HFFc6 (cell line): ENCODE measurements around the gene PPP1R3D. TPM values are rescaled to one million over a fixed set of nuclear protein-coding genes. Genes with fewer than 3 reads are reported as not detected.

ENCODE experiments used
- DNase-seq: peaks from one replicate; pipeline ENCODE4 v3.0.0-alpha.2; 2018
- H3K27ac Mint-ChIP-seq: 2 replicates; pipeline ENCODE4 v1.8.0; 2020; ENCODE audit warnings: mild to moderate bottlenecking, mixed read lengths
- H3K27me3 Mint-ChIP-seq: 2 replicates; pipeline ENCODE4 v1.8.0; 2021; ENCODE audit warnings: mild to moderate bottlenecking, moderate library complexity, mixed read lengths; ENCODE audit not compliant: insufficient read depth
- H3K36me3 Mint-ChIP-seq: 2 replicates; pipeline ENCODE4 v1.8.0; 2021; ENCODE audit warnings: low read depth, mixed read lengths
- H3K4me1 Mint-ChIP-seq: 2 replicates; pipeline ENCODE4 v1.8.0; 2020; ENCODE audit warnings: low read depth, mixed read lengths
- H3K4me3 Mint-ChIP-seq: 2 replicates; pipeline ENCODE4 v1.8.0; 2020; ENCODE audit warnings: mild to moderate bottlenecking, moderate library complexity, mixed read lengths
- H3K9me3 Mint-ChIP-seq: 2 replicates; pipeline ENCODE4 v1.8.0; 2020; ENCODE audit warnings: mild to moderate bottlenecking, mixed read lengths
- CTCF ChIP-seq: fragments of 200-600 bp; sonication (generic); IDR thresholded peaks from 2 replicates; pipeline ENCODE4 v1.5.0; 2021; ENCODE audit warnings: antibody characterized with exemption, mild to moderate bottlenecking
- total RNA-seq, 6 experiments: library from RNA; stranded (reverse); fragmentation: NEBNext Ultra II Directional; extraction: Animal tissue kit (Norgen Biotek cat#: 25700); gene quantifications; 2 replicates in 1 of 6; 3 replicates in 5 of 6; pipeline ENCODE4 v1.2.3, GENCODE V29; 2021

Gene PPP1R3D
- total RNA-seq, 6 experiments from 2014 or later = 5.6 to 6.8 (median 6.2) TPM

GRCh38 chr20:59955131-59955796, 15.2 kb upstream of the PPP1R3D start:
- Mint-ChIP-seq H3K9me3 (no peaks in the 10 kb centered on the region), H3K27me3 (peaks cover 1% of the 10 kb centered on the region), H3K4me1 (no peaks in the 10 kb centered on the region), H3K4me3 (no peak overlapping the region), H3K36me3 (no peaks in the 10 kb centered on the region), H3K27ac (no peak overlapping the region)
- TF ChIP-seq CTCF = peak; percentile 57
- DNase-seq = peak; percentile 20

GRCh38 chr20:59954718-59955117, 14.6 kb upstream of the PPP1R3D start:
- DNase-seq = no peak
- H3K4me1 Mint-ChIP-seq = no peaks in the 10 kb centered on the region
- H3K27me3 Mint-ChIP-seq = peaks cover 1% of the 10 kb centered on the region
- no peak overlapping the region for H3K27ac Mint-ChIP-seq
- no peak overlapping the region for H3K4me3 Mint-ChIP-seq
- no peaks in the 10 kb centered on the region for H3K9me3 Mint-ChIP-seq
- TF ChIP-seq CTCF = no peak
- H3K36me3 Mint-ChIP-seq = no peaks in the 10 kb centered on the region

- peaks cover 17% of the 10 kb centered on the region for H3K4me1 Mint-ChIP-seq
- H3K27ac Mint-ChIP-seq = no peak overlapping the region
- no peak overlapping the region for H3K4me3 Mint-ChIP-seq
Observed at GRCh38 chr20:59949911-59950310, 9.8 kb upstream of the PPP1R3D start.

GRCh38 chr20:59948828-59949720, 9.0 kb upstream of the PPP1R3D start:
- DNase-seq = peak; percentile 58
- peaks cover 1% of the 10 kb centered on the region; the same call in 1 of the 2 replicates for H3K27me3 Mint-ChIP-seq
- peak; percentile 84 for TF ChIP-seq CTCF
- H3K4me3 Mint-ChIP-seq = no peak overlapping the region
- H3K9me3 Mint-ChIP-seq = no peaks in the 10 kb centered on the region
- H3K27ac Mint-ChIP-seq = no peak overlapping the region
- H3K36me3 Mint-ChIP-seq = peaks cover 8% of the 10 kb centered on the region; the same call in 1 of the 2 replicates
- H3K4me1 Mint-ChIP-seq = peaks cover 17% of the 10 kb centered on the region

More at GRCh38 chr20:59949911-59950310, 9.8 kb upstream of the PPP1R3D start:
- DNase-seq = no peak
- TF ChIP-seq CTCF = no peak
- no peaks in the 10 kb centered on the region for H3K36me3 Mint-ChIP-seq
- peaks cover 1% of the 10 kb centered on the region; the same call in 1 of the 2 replicates for H3K27me3 Mint-ChIP-seq
- no peaks in the 10 kb centered on the region for H3K9me3 Mint-ChIP-seq

- no peaks in the 10 kb centered on the region for H3K9me3 Mint-ChIP-seq
- DNase-seq = no peak
- H3K27me3 Mint-ChIP-seq = peaks cover 1% of the 10 kb centered on the region; the same call in 1 of the 2 replicates
- no peak overlapping the region for H3K27ac Mint-ChIP-seq
- H3K4me3 Mint-ChIP-seq = no peak overlapping the region
- H3K4me1 Mint-ChIP-seq = peaks cover 17% of the 10 kb centered on the region
- H3K36me3 Mint-ChIP-seq = peaks cover 9% of the 10 kb centered on the region; the same call in 1 of the 2 replicates
- TF ChIP-seq CTCF = no peak
Observed at GRCh38 chr20:59948212-59948611, 8.1 kb upstream of the PPP1R3D start.
